ENCODE measurements around the gene CD300LD.
A peak's percentile ranks its signal among the peaks of the same experiment; 100 is the strongest.

CD300LD gene

GRCh38 chr17:74569020-74570003, 22.8 kb downstream of the CD300LD start:
- DNase-seq: peak; percentile 97

- no peak for DNase-seq
Observed at GRCh38 chr17:74568106-74568873, 23.8 kb downstream of the CD300LD start.

DNA sequence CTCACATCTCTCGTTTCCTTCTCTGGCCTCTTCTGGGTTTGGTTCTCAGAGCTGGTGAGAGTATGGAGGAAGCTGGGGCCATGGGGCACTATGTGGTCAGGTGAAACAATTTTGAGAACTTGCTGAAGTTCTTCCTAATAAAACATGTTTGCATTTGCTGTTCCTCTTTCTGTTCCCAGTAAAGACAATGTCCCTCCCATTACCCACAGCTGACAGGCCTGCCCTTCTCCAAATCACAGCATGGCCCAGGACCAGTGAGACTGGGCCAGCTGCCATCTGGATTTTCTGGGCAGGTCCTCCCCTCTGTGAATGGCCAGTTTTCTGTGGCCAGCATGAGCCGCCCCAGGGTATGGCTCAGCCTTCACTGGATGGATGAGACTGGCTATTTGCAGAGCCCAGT, 24.7 kb downstream of the CD300LD start, which contains the start of gene CD300H:
Gene CD300H (minus strand): TSS at position 113 of the 400 bp plus-strand sequence.
- peak; percentile 84 for DNase-seq

GRCh38 chr17:74566132-74566753, 25.8 kb downstream of the CD300LD start:
- peak; percentile 49 for DNase-seq

DNA sequence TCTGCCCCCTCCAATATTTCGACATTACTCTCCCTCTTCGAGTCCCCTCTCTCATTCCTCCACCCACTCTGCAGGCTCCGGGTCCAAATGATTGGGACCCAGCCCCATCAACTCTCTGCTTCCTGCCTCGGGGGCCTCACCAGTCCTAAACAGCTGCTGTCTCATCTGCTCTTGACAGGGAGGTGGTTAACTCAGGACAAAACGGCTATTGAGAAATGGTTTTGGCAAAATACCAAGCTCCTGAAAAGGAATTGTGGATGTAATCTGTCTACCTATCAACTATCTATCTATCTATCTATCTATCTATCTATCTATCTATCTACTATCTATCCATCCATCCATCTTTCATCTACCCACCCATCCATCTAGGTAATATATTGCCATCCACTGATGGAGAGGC, 27.0 kb downstream of the CD300LD start:
- no peak for DNase-seq

DNA sequence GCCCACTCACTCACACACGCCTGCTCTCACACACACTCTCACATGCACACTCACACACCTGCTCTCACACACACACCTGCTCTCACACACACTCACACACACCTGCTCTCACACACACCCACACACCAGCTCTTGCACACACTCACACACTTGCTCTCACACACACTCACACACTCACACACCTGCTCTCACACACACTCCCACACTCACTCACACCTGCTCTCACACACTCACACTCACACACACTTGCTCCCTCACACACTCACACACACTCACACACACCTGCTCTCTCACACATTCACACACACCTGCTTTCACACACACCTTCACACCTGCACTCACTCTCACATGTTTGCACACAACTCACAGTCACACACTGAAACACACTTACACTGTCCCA, 28.7 kb downstream of the CD300LD start:
- no peak for DNase-seq

DNA sequence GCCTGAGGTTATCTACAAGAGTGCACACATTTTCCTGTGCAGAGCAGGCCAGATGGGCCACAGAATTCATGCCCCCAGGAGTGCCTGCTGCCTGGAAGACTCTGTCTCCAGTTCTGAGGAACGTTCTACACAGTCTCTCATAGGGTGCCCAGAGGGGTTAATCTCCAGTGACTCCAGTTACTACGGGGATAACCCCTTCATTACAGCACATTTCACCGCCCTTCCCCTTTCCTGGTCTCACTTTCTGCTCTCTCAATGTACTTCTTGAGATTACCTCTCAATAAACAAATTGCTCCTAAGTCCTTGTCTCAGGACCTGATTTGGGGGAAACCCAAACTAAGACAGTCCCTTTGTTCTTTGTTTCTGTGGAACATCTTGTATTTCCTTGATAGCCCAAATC, 30.5 kb downstream of the CD300LD start:
- DNase-seq: peak; percentile 33

DNA sequence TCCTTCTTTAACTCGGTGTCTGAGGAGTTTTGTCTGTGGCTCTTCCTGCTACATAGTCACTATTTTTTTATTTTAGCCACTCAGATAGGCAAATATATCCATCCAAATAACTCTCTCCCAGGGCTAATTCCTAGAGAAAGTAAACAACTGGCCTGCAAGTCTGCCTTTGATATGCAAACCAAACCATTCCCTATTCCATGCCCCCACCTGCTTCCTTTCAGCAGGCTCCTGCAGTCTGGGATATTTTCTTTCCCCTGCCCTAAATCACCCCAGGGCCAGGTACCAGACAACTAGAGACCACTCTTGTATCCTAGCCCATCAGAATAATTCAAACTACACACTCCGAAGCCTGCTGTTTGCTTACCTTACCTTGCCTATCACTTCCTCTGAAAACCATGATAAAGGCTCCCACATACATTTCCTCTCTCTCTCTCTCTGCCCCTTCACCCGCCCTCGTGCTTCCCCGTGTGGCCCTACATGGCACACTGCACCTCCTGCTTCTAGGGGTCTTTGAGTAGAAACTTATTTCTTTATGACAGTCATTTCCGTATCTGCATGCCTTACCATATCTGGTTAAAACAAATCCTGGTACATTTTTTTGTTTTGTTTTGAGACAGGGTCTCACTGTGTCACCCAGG, 33.1 kb downstream of the CD300LD start:
- DNase-seq: no peak

- DNase-seq: peak; percentile 94
Observed at GRCh38 chr17:74558402-74558801, 33.7 kb downstream of the CD300LD start.

- DNase-seq: no peak
Observed at GRCh38 chr17:74555427-74555940, 36.6 kb downstream of the CD300LD start.

DNA sequence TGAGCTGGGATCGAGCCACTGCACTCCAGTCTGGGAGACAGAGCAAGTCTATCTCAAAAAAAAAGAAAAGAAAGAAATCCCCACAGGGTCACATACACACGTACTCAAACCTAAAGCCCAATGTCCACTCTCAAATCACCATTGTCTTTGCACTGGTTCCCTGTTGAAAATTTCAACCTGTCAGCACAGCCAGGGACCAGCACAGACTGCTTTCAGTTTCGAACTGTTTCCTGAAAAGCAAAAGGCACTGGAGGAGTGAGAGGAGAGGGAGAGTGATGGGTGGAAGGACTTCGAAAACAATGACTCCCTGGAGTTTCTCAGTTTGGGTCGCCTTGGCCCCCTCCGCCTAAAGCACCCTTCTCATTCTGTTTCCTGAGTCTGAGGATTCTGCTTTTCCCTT, 37.2 kb downstream of the CD300LD start:
- no peak for DNase-seq

DNA sequence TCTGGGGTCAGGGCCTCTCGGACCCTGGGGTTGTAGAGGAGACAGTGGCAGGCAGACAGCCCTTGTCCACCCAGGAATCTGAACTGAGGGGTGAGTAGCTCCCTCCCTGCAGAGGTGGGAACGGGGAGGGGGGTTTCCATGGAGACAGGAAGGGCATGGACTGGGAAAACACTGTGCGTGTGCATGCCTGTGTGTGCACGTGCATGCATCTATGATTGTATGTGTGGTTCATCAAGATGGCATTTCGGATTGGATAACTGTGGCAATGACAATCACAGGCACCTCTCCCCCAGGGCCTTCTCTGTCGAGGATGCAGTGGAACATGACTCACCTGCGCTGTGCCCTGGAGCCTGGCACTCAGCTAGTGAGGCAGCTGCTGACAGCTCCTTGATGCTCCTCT, 40.0 kb downstream of the CD300LD start:
- DNase-seq: no peak

DNA sequence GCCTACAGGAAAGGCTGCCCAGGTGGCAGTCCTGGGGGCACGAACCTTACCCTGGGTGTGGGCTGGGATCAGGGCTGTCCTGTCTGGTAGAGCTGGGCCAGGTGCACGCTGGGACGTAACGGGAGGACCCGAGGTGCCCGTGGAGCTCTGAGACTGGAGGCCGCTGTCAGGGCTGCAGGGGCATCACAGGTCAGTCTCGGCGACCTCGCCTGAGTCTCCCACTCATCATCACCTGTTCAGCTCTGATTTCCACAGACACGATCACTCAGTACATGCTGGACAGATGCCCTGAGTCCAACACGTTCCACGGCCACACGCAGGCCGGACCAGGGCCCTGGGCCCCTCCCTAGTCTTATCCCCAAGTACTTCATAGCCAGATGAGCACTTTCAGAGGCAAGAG, 41.5 kb downstream of the CD300LD start:
- no peak for DNase-seq

DNA sequence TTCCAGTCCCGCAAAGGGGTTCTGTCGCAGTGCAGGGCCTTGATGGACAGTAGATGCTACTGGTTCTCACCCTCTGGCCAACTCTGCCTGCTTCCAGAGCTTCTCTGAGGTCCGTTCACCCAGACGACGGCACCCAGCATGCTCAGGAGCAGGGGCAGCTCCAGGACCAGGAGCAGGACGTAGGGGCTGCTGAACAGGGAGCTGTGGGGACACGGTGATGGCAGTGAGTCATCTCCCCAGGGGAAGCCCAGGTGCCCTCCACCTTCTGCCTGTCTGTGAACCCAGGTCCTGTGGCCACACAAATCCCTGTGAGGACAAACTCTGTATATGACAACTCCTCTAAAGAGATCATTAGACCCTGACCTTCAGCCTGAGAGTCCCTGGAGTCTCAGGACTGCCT, 42.7 kb downstream of the CD300LD start:
- DNase-seq: no peak

DNA sequence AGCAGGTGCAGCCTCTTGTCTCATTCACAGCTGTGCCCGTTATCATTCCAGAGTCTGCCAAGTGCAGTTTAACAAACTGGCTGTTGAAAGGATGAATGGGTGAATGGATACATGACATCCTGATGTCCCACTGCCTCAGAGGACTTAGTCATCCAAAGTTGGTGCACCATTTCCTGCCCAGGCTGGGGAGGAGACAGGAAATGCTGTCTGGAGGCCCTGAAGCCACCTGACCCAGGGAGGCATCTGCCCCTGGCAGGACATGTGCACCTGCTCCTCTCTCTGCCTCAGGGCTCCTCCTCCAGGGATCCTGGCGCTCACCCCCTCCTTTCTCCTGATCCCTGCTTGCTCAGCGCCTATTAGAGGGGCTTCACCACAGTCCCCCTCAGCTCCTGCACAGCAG, 44.3 kb downstream of the CD300LD start:
- DNase-seq: peak; percentile 68

DNA sequence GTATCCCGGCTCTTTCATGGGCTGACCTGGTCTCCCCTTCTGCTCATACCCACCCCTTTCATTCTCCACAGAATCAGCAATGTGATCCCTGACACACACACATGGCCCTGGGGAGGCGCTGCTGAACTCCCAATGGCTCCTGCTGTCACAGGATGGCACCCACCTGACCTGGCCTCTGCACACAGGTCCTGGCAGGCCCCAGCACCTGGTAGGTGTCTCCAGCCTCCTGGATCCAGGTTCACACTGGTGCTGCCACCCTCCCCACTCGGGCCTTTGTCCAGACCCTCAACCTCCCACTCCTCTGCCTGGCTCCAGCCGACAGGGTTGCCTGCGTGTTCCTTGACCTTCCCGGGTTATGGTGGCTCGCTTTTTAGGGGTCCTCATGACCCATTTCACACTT, 44.8 kb downstream of the CD300LD start:
- no peak for DNase-seq

DNA sequence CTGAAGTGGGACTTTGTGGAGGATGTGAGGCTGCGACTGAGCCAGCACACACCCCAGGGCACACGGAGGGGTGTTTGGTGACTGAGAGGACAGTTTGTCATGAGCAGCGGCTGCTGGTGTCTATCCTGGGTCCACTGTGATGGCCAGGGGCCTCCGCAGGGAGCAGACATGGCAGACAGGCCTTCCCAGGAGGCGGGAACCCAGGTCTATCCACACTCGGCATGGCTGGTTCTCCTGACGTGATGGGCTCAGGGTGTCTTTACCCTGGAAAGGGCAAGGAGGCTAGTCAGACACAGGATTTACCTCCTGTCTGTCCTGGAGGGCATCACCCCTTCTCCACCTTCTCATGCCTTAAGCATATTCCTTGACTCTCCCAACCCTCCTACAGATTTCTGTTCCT, 45.5 kb downstream of the CD300LD start:
- DNase-seq: no peak

GRCh38 chr17:74545843-74546230, 46.2 kb downstream of the CD300LD start, which contains the start of gene CD300C:
TSS of gene CD300C (minus strand) at chr17:74546115. CDS start at chr17:74545782, 333 bp downstream.
- DNase-seq: peak; percentile 90

DNA sequence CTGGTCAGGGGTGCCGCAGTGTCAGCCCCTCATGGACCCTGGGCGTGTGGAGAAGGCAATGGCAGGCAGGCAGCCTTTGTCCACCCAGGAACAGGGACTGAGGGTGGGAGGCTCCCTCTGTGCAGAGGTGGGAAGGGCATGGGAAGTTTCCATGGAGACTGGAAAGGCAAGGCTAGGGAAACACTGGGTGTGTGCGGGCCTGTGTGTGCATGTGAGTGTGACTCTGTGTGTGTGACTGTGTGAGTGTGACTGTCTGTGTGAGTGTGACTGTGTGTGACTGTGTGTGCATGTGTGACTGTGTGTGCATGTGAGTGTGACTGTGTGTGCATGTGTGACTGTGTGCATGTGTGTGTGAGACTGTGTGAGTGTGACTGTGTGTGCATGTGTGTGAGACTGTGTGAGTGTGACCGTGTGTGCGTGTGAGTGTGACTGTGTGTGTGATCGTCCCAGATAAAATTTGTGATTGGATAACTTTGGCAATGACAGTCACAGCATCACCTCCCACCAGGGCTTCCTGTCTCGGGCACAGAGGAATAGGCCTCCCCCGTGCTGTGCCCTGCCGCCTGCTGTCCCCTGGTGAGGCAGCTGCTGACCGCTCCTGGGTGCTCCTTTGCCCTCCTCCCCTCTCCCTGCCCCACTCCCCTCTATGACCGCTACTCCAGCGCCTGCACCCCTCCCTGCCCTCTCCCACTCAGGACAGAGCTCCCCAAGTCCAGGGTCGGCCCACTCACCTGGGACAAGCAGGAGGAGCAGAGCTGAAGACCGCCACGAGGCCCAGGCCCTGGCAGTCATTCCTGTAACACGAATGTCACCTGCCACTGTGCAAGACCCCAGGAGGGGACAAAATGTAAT, 46.9 kb downstream of the CD300LD start:
- peak; percentile 25 for DNase-seq

- DNase-seq: no peak
Observed at GRCh38 chr17:74543891-74544760, 48.0 kb downstream of the CD300LD start.

All from MV-4-11 (cell line).